ENCODE results near the gene GPC5. TPM values are rescaled to one million over a fixed set of nuclear protein-coding genes. Genes with fewer than 3 reads are reported as not detected.

The GPC5 gene
- total RNA-seq, 1 experiment from 2014 or later, result 0.26 TPM

DNA sequence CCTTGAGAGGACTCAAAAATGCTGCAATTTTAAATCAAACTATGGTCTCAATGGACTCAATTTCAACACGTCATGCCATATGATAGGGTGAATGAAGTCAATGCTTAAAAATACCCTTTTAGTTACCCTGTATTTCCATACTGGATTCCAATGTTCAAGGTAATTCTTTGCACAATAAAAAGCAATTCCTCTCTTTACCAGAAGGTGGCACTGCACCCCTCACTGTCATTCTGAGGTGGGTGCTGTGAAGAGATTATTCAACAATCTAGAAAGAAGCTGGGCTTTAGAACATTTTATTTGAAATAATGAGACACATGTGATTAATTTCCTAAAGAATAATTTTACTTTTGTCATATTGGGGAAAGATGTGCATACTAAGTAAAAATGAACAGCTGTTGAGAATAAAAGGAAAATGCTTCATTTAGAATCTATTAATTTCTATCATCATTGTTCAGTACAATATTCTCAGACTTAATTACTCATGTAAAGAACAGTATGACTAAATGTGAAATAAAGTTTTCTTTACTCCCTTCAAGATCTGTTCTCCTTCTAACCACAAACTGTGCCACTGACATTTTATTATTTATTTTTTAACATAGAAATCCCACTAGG is 789.1 kb downstream of the GPC5 start:
- intact Hi-C loops (cut with micrococcal nuclease; ENCODE audit: unreplicated experiment), result no loop called here
- in situ Hi-C loops (cut with HindIII; ENCODE audit: low pct_unique_long_range_greater_than_20kb, low sequenced_read_pairs), result no loop called here
- no TSS peak for BruUV-seq (replicated peaks)
- no peak for TF ChIP-seq TCF7L2 (IDR thresholded peaks at IDR 0.05; ENCODE audit: low read depth, low read length)
- TF ChIP-seq, protein P1, sequence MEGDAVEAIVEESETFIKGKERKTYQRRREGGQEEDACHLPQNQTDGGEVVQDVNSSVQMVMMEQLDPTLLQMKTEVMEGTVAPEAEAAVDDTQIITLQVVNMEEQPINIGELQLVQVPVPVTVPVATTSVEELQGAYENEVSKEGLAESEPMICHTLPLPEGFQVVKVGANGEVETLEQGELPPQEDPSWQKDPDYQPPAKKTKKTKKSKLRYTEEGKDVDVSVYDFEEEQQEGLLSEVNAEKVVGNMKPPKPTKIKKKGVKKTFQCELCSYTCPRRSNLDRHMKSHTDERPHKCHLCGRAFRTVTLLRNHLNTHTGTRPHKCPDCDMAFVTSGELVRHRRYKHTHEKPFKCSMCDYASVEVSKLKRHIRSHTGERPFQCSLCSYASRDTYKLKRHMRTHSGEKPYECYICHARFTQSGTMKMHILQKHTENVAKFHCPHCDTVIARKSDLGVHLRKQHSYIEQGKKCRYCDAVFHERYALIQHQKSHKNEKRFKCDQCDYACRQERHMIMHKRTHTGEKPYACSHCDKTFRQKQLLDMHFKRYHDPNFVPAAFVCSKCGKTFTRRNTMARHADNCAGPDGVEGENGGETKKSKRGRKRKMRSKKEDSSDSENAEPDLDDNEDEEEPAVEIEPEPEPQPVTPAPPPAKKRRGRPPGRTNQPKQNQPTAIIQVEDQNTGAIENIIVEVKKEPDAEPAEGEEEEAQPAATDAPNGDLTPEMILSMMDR (IDR thresholded peaks at IDR 0.05), result peak; percentile 72; the same call in 1 of the 2 replicates
- H3K36me3 ChIP-seq (ENCODE audit: control insufficient read depth, insufficient read depth, low read length), result no peaks in the 10 kb centered on the region
- H3K4me1 ChIP-seq (ENCODE audit: control insufficient read depth, insufficient read depth, low read length), result no peaks in the 10 kb centered on the region
- ATAC-seq (no peak), DNase-seq (ENCODE audit: low read depth, low spot score) (peak; percentile 15)
- POLR2A ChIA-PET, result no interaction called here
- H3K27me3 ChIP-seq (ENCODE audit: control insufficient read depth, insufficient read depth, low read length), result no peaks in the 10 kb centered on the region
- CTCF ChIA-PET, result interaction anchor here (0.6 kb wide), 1 partner anchor 851 kb away, joined by 3 read pairs; no protein-coding TSS in a partner anchor
- no peak overlapping the region for H3K27ac ChIP-seq (ENCODE audit: low read length)
- H3K9me3 ChIP-seq (ENCODE audit: control insufficient read depth, insufficient read depth, low read depth, low read length), result no peaks in the 10 kb centered on the region
- no peak overlapping the region for H3K4me3 ChIP-seq (ENCODE audit: low read depth in 2 of 2, low read length in 2 of 2)

DNA sequence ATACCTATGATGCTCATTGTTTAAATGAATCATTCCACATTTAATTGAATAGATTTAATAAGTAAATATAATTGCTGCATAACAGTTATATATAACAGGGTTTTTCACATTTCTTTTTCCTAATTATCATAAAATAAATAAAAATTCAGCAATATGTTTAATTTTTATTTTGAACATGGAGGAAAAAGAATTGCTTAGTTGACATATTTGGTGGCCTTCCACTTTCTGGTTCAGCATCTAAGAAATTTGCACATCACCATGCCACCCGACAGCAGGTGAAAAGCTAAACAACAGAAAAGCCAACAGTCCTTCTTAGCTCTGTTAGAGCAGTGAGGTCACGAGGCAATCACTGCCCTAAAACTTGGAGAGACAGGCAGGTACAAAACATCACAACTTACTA is 790.2 kb downstream of the GPC5 start:
- TF ChIP-seq TCF7L2 (IDR thresholded peaks at IDR 0.05; ENCODE audit: low read depth, low read length) (no peak), POLR2AphosphoS5 (IDR thresholded peaks at IDR 0.05; ENCODE audit: low read depth, low read length) (no peak), SIN3A (IDR thresholded peaks at IDR 0.05; ENCODE audit: borderline replicate concordance, insufficient read depth, low read depth, low read length) (no peak)
- TF ChIP-seq, protein P2, sequence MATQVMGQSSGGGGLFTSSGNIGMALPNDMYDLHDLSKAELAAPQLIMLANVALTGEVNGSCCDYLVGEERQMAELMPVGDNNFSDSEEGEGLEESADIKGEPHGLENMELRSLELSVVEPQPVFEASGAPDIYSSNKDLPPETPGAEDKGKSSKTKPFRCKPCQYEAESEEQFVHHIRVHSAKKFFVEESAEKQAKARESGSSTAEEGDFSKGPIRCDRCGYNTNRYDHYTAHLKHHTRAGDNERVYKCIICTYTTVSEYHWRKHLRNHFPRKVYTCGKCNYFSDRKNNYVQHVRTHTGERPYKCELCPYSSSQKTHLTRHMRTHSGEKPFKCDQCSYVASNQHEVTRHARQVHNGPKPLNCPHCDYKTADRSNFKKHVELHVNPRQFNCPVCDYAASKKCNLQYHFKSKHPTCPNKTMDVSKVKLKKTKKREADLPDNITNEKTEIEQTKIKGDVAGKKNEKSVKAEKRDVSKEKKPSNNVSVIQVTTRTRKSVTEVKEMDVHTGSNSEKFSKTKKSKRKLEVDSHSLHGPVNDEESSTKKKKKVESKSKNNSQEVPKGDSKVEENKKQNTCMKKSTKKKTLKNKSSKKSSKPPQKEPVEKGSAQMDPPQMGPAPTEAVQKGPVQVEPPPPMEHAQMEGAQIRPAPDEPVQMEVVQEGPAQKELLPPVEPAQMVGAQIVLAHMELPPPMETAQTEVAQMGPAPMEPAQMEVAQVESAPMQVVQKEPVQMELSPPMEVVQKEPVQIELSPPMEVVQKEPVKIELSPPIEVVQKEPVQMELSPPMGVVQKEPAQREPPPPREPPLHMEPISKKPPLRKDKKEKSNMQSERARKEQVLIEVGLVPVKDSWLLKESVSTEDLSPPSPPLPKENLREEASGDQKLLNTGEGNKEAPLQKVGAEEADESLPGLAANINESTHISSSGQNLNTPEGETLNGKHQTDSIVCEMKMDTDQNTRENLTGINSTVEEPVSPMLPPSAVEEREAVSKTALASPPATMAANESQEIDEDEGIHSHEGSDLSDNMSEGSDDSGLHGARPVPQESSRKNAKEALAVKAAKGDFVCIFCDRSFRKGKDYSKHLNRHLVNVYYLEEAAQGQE (IDR thresholded peaks at IDR 0.05; ENCODE audit: insufficient read depth in 1 of 2, low read depth in 2 of 2, low read length in 1 of 2), result no peak
- TF ChIP-seq, protein P1 (IDR thresholded peaks at IDR 0.05), result no peak
- no TSS peak for BruUV-seq (replicated peaks)
- ChIA-PET CTCF (no interaction called here), POLR2A (no interaction called here)
- ATAC-seq (no peak), DNase-seq (ENCODE audit: low read depth, low spot score) (no peak)
- Histone ChIP-seq H3K4me3 (ENCODE audit: low read depth in 2 of 2, low read length in 2 of 2) (no peak overlapping the region), H3K36me3 (ENCODE audit: control insufficient read depth, insufficient read depth, low read length) (no peaks in the 10 kb centered on the region), H3K9me3 (ENCODE audit: control insufficient read depth, insufficient read depth, low read depth, low read length) (no peaks in the 10 kb centered on the region), H3K4me1 (ENCODE audit: control insufficient read depth, insufficient read depth, low read length) (no peaks in the 10 kb centered on the region), H3K27ac (ENCODE audit: low read length) (no peak overlapping the region), H3K27me3 (ENCODE audit: control insufficient read depth, insufficient read depth, low read length) (no peaks in the 10 kb centered on the region)
- intact Hi-C loops (cut with micrococcal nuclease; ENCODE audit: unreplicated experiment) (no loop called here), in situ Hi-C loops (cut with HindIII; ENCODE audit: low pct_unique_long_range_greater_than_20kb, low sequenced_read_pairs) (no loop called here)
